HG03064 (cell line): ENCODE results near the gene SF1.

ENCODE experiments used
- ATAC-seq: cut with Tn5 transposase; IDR thresholded peaks from one replicate; pipeline ENCODE4 v1.9.1; 2021; ENCODE audit warnings: low read depth; ENCODE audit not compliant: unreplicated experiment

The SF1 gene

GRCh38 chr11:64801561-64802369 is 23.4 kb upstream of the SF1 start:
- no peak for ATAC-seq

- no peak for ATAC-seq
Measured at GRCh38 chr11:64801158-64801464, 22.8 kb upstream of the SF1 start.

- ATAC-seq = no peak
Measured at GRCh38 chr11:64800303-64801157, 22.2 kb upstream of the SF1 start.

- no peak for ATAC-seq
Measured at GRCh38 chr11:64799623-64800302, 21.4 kb upstream of the SF1 start.

- ATAC-seq = no peak
Measured at GRCh38 chr11:64799256-64799622, 20.9 kb upstream of the SF1 start.

- no peak for ATAC-seq
Measured at GRCh38 chr11:64796757-64797541, 18.6 kb upstream of the SF1 start.

- no peak for ATAC-seq
Measured at GRCh38 chr11:64796047-64796756, 17.9 kb upstream of the SF1 start.

- ATAC-seq = no peak
Measured at GRCh38 chr11:64794526-64794925, 16.2 kb upstream of the SF1 start.

GRCh38 chr11:64793271-64794160 is 15.2 kb upstream of the SF1 start:
- ATAC-seq = no peak

- no peak for ATAC-seq
Measured at GRCh38 chr11:64792482-64792881, 14.1 kb upstream of the SF1 start.

GRCh38 chr11:64791781-64792291 is 13.5 kb upstream of the SF1 start:
- no peak for ATAC-seq

GRCh38 chr11:64790205-64791095 is 12.1 kb upstream of the SF1 start:
- ATAC-seq = no peak

- no peak for ATAC-seq
Measured at GRCh38 chr11:64789331-64790204, 11.2 kb upstream of the SF1 start.

GRCh38 chr11:64788321-64789215 is 10.2 kb upstream of the SF1 start:
- no peak for ATAC-seq

- ATAC-seq = no peak
Measured at GRCh38 chr11:64787526-64788320, 9.4 kb upstream of the SF1 start.
